A673 (cell line): Measurements from ENCODE around the gene NEO1. TPM values are rescaled to one million over a fixed set of nuclear protein-coding genes. Genes with fewer than 3 reads are reported as not detected.

Experiments
- BruUV-seq: library from RNA; stranded (reverse); fragments of 400-500 nt; replicated peaks from 2 replicates; lab custom pipeline; 2021; lab: Mats Ljungman, UMichigan
- CTCF ChIA-PET: fragments of 300-600 bp; sonication (Branson Sonifier 250); formaldehyde crosslinking; loops from one replicate; lab custom pipeline; 2022; ENCODE audit warnings: antibody characterized with exemption; lab: Charles Lee
- POLR2A ChIA-PET: fragments of 300-600 bp; sonication (Branson Sonifier 250); formaldehyde crosslinking; loops from one replicate; lab custom pipeline; 2022; ENCODE audit warnings: antibody characterized with exemption; ENCODE audit not compliant: low non-redundant PET; lab: Charles Lee
- DNase-seq: peaks from one replicate; pipeline ENCODE4 v3.0.0-alpha.2; 2015; ENCODE audit warnings: low spot score
- H3K27ac ChIP-seq: fragments of 200-600 bp; sonication (generic); 2 replicates; pipeline ENCODE4 v1.5.1; 2016; ENCODE audit warnings: mixed run types, low read depth, mild to moderate bottlenecking, mixed read lengths, antibody characterized with exemption, low read length; ENCODE audit not compliant: poor library complexity, severe bottlenecking
- H3K27me3 ChIP-seq: fragments of 200-600 bp; sonication (generic); replicated peaks from 2 replicates; pipeline ENCODE4 v1.6.1; 2017; ENCODE audit warnings: mixed run types, low read depth, mild to moderate bottlenecking, mixed read lengths, antibody characterized with exemption, low read length; ENCODE audit not compliant: insufficient read depth, poor library complexity
- H3K36me3 ChIP-seq: fragments of 200-600 bp; sonication (generic); 2 replicates; pipeline ENCODE4 v1.6.1; 2016; ENCODE audit warnings: mixed run types, mild to moderate bottlenecking, mixed read lengths, antibody characterized with exemption, low read length; ENCODE audit not compliant: insufficient read depth, poor library complexity, severe bottlenecking
- H3K4me1 ChIP-seq: fragments of 200-600 bp; sonication (generic); 2 replicates; pipeline ENCODE4 v1.6.1; 2017; ENCODE audit warnings: mixed run types, mild to moderate bottlenecking, mixed read lengths, antibody characterized with exemption, low read length; ENCODE audit not compliant: insufficient read depth, poor library complexity, severe bottlenecking
- H3K4me3 ChIP-seq: fragments of 200-600 bp; sonication (generic); 2 replicates; pipeline ENCODE4 v1.5.1; 2016; ENCODE audit warnings: low read depth, mixed run types, mild to moderate bottlenecking, mixed read lengths, low read length; ENCODE audit not compliant: poor library complexity, severe bottlenecking
- H3K9me3 ChIP-seq: fragments of 200-600 bp; sonication (generic); 2 replicates; pipeline ENCODE4 v1.6.1; 2016; ENCODE audit warnings: mixed run types, low read depth, mild to moderate bottlenecking, mixed read lengths, antibody characterized with exemption, low read length; ENCODE audit not compliant: poor library complexity, severe bottlenecking
- EZH2 ChIP-seq: fragments of 200-600 bp; sonication (generic); IDR thresholded peaks from 2 replicates; pipeline ENCODE4 v1.6.1; 2017; ENCODE audit warnings: borderline replicate concordance, low read depth, mild to moderate bottlenecking, mixed read lengths, antibody characterized with exemption, low read length; ENCODE audit not compliant: poor library complexity, severe bottlenecking
- intact Hi-C: fragments of 100-400 bp; cut with micrococcal nuclease; formaldehyde crosslinking; loops from one replicate; pipeline ENCODE4 v1.10.0; 2022; ENCODE audit not compliant: unreplicated experiment
- total RNA-seq: library from RNA; stranded (reverse); gene quantifications from 2 replicates; pipeline ENCODE4 v1.2.3, GENCODE V29; 2021
- TF ChIP-seq, protein P1 (sequence below): fragments of 300-800, 200-600 bp; sonication (generic); conservative IDR thresholded peaks from 2 replicates; pipeline ENCODE4 v1.5.1; 2017; ENCODE audit warnings: low read depth, mild to moderate bottlenecking, antibody characterized with exemption, low read length, moderate library complexity, mixed read lengths

NEO1 gene
- total RNA-seq, 1 experiment from 2014 or later: 72.6 TPM

DNA sequence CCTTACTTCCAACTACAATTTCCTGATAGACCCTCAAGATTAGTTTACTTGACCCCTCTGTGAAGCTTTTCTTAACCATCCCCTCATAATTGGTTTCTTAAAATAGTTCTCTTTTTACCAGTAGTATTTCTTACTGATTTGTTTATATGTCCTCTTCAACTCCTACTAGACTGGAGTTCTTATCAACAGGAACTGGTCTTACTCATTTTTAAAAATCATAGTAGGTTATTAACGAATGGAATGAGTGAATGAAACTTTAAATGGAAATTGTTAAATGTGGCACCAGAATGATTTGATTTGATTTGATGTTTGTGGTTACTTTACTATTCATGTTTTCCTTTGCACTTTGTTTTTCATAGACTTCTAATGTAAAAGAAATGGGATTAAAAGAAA lies 91.5 kb downstream of the NEO1 start:
- BruUV-seq: no TSS peak
- POLR2A ChIA-PET: no interaction called here
- no peaks in the 10 kb centered on the region for H3K36me3 ChIP-seq
- DNase-seq: no peak
- H3K4me3 ChIP-seq: no peak overlapping the region
- H3K27me3 ChIP-seq: no peaks in the 10 kb centered on the region
- intact Hi-C loops: loop anchor here (10.0 kb wide), 1 partner anchor 61 kb away; no protein-coding TSS in a partner anchor
- TF ChIP-seq, protein P1, sequence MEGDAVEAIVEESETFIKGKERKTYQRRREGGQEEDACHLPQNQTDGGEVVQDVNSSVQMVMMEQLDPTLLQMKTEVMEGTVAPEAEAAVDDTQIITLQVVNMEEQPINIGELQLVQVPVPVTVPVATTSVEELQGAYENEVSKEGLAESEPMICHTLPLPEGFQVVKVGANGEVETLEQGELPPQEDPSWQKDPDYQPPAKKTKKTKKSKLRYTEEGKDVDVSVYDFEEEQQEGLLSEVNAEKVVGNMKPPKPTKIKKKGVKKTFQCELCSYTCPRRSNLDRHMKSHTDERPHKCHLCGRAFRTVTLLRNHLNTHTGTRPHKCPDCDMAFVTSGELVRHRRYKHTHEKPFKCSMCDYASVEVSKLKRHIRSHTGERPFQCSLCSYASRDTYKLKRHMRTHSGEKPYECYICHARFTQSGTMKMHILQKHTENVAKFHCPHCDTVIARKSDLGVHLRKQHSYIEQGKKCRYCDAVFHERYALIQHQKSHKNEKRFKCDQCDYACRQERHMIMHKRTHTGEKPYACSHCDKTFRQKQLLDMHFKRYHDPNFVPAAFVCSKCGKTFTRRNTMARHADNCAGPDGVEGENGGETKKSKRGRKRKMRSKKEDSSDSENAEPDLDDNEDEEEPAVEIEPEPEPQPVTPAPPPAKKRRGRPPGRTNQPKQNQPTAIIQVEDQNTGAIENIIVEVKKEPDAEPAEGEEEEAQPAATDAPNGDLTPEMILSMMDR: no peak
- TF ChIP-seq EZH2: no peak
- CTCF ChIA-PET: no interaction called here
- H3K4me1 ChIP-seq: peaks cover 33% of the 10 kb centered on the region
- H3K27ac ChIP-seq: no peak overlapping the region
- no peaks in the 10 kb centered on the region for H3K9me3 ChIP-seq

DNA sequence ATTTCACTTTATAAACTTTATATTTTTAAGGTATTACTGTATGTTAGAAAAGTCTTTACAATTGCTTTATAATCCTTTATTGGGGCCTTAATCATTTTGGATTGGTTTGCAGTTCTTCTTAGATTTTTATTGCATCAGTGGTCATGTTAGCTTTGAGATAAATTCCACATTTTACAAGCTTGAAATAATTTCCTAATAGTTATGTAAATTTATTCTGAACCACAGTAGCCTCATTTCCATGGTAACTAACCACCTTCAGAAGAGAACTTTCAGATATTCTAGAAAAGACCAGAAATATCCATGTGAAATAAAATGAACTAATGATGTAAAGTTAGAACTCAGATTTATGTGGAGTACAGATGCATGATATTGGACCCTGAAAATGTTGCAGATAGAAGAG lies 94.2 kb downstream of the NEO1 start:
- CTCF ChIA-PET: no interaction called here
- no peak overlapping the region for H3K27ac ChIP-seq
- BruUV-seq: no TSS peak

DNA sequence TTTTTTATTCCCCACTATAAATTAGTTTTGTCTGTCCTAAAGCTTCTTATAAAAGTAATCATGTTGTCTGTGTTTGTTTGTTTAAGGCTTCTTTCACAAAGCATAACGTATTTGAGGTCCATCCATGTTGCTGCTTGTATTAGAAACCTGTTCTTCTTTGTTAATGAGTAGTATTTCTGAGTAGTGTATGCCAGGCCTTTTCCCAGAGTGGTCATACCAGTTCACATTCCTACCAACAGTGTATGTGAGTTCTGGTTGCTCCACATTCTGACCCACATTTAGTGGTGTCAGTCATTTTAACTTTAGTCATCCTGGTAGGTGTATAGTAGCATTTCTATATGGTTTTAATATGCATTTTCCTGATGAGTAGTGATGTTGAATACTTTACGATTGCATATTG lies 98.6 kb downstream of the NEO1 start:
- Histone ChIP-seq H3K9me3 (peaks cover 18% of the 10 kb centered on the region), H3K36me3 (no peaks in the 10 kb centered on the region), H3K27me3 (no peaks in the 10 kb centered on the region), H3K4me3 (no peak overlapping the region), H3K4me1 (peaks cover 5% of the 10 kb centered on the region), H3K27ac (no peak overlapping the region)
- no peak for TF ChIP-seq EZH2
- TF ChIP-seq, protein P1: no peak
- CTCF ChIA-PET: no interaction called here
- no TSS peak for BruUV-seq
- intact Hi-C loops: no loop called here
- no peak for DNase-seq
- POLR2A ChIA-PET: no interaction called here

More for the DNA sequence above, 94.2 kb downstream of the NEO1 start:
- Histone ChIP-seq H3K27me3 (no peaks in the 10 kb centered on the region), H3K36me3 (no peaks in the 10 kb centered on the region), H3K4me1 (peaks cover 8% of the 10 kb centered on the region), H3K9me3 (peaks cover 7% of the 10 kb centered on the region), H3K4me3 (no peak overlapping the region)
- intact Hi-C loops: loop anchor here (10.0 kb wide), 1 partner anchor 58 kb away; no protein-coding TSS in a partner anchor
- POLR2A ChIA-PET: no interaction called here
- DNase-seq: no peak
- TF ChIP-seq, protein P1: no peak
- no peak for TF ChIP-seq EZH2
